ENCODE results near the gene IMMP2L. TPM values are rescaled to one million over a fixed set of nuclear protein-coding genes. Genes with fewer than 3 reads are reported as not detected.

Gene IMMP2L
- total and polyA plus RNA-seq, 4 experiments from 2014 or later, result 23.5 to 32.2 (median 29.5) TPM

GRCh38 chr7:111265394-111265793 lies 296.9 kb downstream of the IMMP2L start:
- intact Hi-C loops (cut with micrococcal nuclease), result no loop called here
- ChIA-PET POLR2A (ENCODE audit: partially characterized antibody) (no interaction called here), CTCF (ENCODE audit: partially characterized antibody) (no interaction called here)
- Mint-ChIP-seq H3K9me3 (no peaks in the 10 kb centered on the region), H3K36me3 (peaks cover 1 to 4% of the 10 kb centered on the region in 2 donors), H3K4me3 (no peak overlapping the region), H3K27ac (peak overlapping the region in 1 of 7 donors; percentile 5), H3K4me1 (peaks cover 0 to 2% (median 0%) of the 10 kb centered on the region in 4 donors), H3K27me3 (no peaks in the 10 kb centered on the region)
- Histone ChIP-seq H3K4me1 (ENCODE audit: insufficient read depth, low read length) (no peaks in the 10 kb centered on the region), H3K4me3 (ENCODE audit: low read length in 2 of 2) (no peak overlapping the region), H3K36me3 (ENCODE audit: insufficient read depth, low read length) (no peaks in the 10 kb centered on the region), H3K27ac (ENCODE audit: low read depth, low read length) (no peak overlapping the region), H3K9me3 (ENCODE audit: control insufficient read depth in 1 of 2, low read length in 2 of 2) (no peaks in the 10 kb centered on the region), H3K27me3 (ENCODE audit: insufficient read depth, low read length) (no peaks in the 10 kb centered on the region)
- no peak for DNase-seq

GRCh38 chr7:111264981-111265380 lies 297.3 kb downstream of the IMMP2L start:
- POLR2A ChIA-PET (ENCODE audit: partially characterized antibody), result no interaction called here
- H3K4me3 Mint-ChIP-seq, result no peak overlapping the region
- H3K27ac Mint-ChIP-seq, result no peak overlapping the region
- H3K9me3 Mint-ChIP-seq, result no peaks in the 10 kb centered on the region
- H3K9me3 ChIP-seq (ENCODE audit: control insufficient read depth in 1 of 2, low read length in 2 of 2), result no peaks in the 10 kb centered on the region
- no peak overlapping the region for H3K27ac ChIP-seq (ENCODE audit: low read depth, low read length)
- intact Hi-C loops (cut with micrococcal nuclease), result no loop called here
- no peak for DNase-seq
- H3K27me3 ChIP-seq (ENCODE audit: insufficient read depth, low read length), result no peaks in the 10 kb centered on the region
- CTCF ChIA-PET (ENCODE audit: partially characterized antibody), result no interaction called here
- peaks cover 0 to 2% (median 0%) of the 10 kb centered on the region in 4 donors for H3K4me1 Mint-ChIP-seq
- H3K36me3 ChIP-seq (ENCODE audit: insufficient read depth, low read length), result no peaks in the 10 kb centered on the region
- H3K4me3 ChIP-seq (ENCODE audit: low read length in 2 of 2), result no peak overlapping the region
- peaks cover 1 to 4% of the 10 kb centered on the region in 2 donors for H3K36me3 Mint-ChIP-seq
- no peaks in the 10 kb centered on the region for H3K27me3 Mint-ChIP-seq
- H3K4me1 ChIP-seq (ENCODE audit: insufficient read depth, low read length), result no peaks in the 10 kb centered on the region

DNA sequence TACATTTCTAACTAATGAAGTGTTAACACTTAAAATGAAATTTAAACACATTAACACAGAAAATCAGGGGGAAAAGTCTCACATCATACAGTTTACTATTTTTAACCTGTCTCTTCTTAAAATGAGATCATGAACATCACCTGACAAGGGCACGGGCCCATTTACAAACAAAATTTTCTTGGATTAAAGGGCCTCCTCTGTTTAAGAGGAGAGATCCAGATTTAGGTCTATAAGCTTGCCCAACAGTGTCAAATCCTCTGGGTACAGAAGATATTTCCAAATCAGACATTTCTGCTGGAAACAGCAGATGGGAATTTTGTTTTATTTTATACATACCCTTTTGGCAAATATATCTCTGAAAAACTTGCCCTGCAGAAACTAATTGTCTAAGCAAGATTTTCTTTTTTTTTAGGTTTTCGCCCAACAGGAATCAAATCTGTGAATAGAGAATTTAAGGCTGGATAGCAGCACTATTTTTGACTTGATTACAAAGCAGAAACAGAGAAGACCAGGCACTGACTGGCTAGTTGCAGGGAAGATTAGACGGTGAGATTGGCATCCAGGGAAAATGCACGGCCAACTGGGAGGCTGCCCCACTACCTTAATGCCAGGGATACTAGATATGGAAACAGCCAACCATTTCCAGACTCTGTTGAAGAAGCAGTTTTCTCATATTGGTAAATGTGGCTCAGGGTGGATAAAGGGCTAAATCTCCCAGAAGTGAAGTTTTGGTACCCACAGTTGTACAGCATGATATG lies 298.0 kb downstream of the IMMP2L start:
- H3K36me3 Mint-ChIP-seq, result peaks cover 1 to 4% of the 10 kb centered on the region in 2 donors
- H3K4me1 ChIP-seq (ENCODE audit: insufficient read depth, low read length), result no peaks in the 10 kb centered on the region
- no peak overlapping the region for H3K4me3 ChIP-seq (ENCODE audit: low read length in 2 of 2)
- POLR2A ChIA-PET (ENCODE audit: partially characterized antibody), result no interaction called here
- CTCF ChIA-PET (ENCODE audit: partially characterized antibody), result no interaction called here
- H3K4me3 Mint-ChIP-seq, result no peak overlapping the region
- no peaks in the 10 kb centered on the region for H3K27me3 Mint-ChIP-seq
- DNase-seq, result no peak
- intact Hi-C loops (cut with micrococcal nuclease), result no loop called here
- peaks cover 0 to 2% (median 0%) of the 10 kb centered on the region in 4 donors for H3K4me1 Mint-ChIP-seq
- no peaks in the 10 kb centered on the region for H3K9me3 ChIP-seq (ENCODE audit: control insufficient read depth in 1 of 2, low read length in 2 of 2)
- H3K9me3 Mint-ChIP-seq, result no peaks in the 10 kb centered on the region
- no peaks in the 10 kb centered on the region for H3K27me3 ChIP-seq (ENCODE audit: insufficient read depth, low read length)
- no peak overlapping the region for H3K27ac ChIP-seq (ENCODE audit: low read depth, low read length)
- no peak overlapping the region for H3K27ac Mint-ChIP-seq
- H3K36me3 ChIP-seq (ENCODE audit: insufficient read depth, low read length), result no peaks in the 10 kb centered on the region

DNA sequence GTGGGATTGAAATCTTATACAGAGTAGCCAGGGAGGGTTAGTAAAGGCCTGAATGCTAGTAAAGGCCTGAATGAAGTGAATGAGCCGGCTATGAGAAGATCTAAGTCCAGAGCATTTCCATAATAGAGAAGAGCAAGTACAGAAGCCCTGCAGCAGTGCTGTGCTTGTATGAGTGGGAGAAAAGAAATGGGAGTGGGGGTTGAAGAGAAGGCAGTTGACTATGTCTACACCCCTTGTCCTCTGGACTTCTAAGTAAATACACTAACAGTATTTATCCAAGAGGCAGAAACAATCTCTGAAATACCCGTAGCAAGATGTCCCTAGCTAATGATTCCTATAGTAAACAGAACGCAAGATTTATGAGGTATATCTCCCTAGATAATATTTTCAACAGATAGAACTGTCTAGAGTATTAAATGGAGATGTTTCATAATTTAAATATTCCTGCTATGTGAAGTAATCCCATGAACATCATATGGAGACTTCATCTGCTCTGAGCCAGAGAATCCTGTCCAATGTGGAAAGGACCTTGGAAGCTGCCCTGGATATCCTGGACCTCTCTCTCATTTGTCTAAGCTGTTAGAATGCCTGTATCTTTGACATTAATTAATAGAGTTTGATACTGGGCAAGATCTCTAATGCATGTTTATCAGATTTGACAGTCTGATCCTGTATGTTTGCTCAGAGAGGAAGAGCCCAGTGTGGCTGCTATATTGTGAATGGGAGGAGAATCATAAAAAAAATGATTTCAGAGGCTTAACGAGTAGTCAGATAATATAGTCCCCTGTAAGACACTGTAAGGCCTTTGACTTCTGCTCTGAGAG lies 299.8 kb downstream of the IMMP2L start:
- no peak overlapping the region for H3K27ac Mint-ChIP-seq
- Histone ChIP-seq H3K9me3 (ENCODE audit: control insufficient read depth in 1 of 2, low read length in 2 of 2) (no peaks in the 10 kb centered on the region), H3K36me3 (ENCODE audit: insufficient read depth, low read length) (no peaks in the 10 kb centered on the region), H3K27ac (ENCODE audit: low read depth, low read length) (no peak overlapping the region), H3K27me3 (ENCODE audit: insufficient read depth, low read length) (no peaks in the 10 kb centered on the region), H3K4me3 (ENCODE audit: low read length in 2 of 2) (no peak overlapping the region), H3K4me1 (ENCODE audit: insufficient read depth, low read length) (no peaks in the 10 kb centered on the region)
- ChIA-PET POLR2A (ENCODE audit: partially characterized antibody) (no interaction called here), CTCF (ENCODE audit: partially characterized antibody) (no interaction called here)
- H3K36me3 Mint-ChIP-seq, result peaks cover 1 to 4% of the 10 kb centered on the region in 2 donors
- no peaks in the 10 kb centered on the region for H3K27me3 Mint-ChIP-seq
- no peak overlapping the region for H3K4me3 Mint-ChIP-seq
- no peak for DNase-seq
- intact Hi-C loops (cut with micrococcal nuclease), result no loop called here
- no peaks in the 10 kb centered on the region for H3K9me3 Mint-ChIP-seq
- H3K4me1 Mint-ChIP-seq, result no peaks in the 10 kb centered on the region

- no peaks in the 10 kb centered on the region for H3K36me3 ChIP-seq (ENCODE audit: insufficient read depth, low read length)
- Mint-ChIP-seq H3K4me1 (no peaks in the 10 kb centered on the region), H3K36me3 (peaks cover under 1% of the 10 kb centered on the region in 2 donors), H3K27me3 (no peaks in the 10 kb centered on the region), H3K27ac (no peak overlapping the region), H3K4me3 (no peak overlapping the region), H3K9me3 (no peaks in the 10 kb centered on the region)
- no peak overlapping the region for H3K27ac ChIP-seq (ENCODE audit: low read depth, low read length)
- H3K27me3 ChIP-seq (ENCODE audit: insufficient read depth, low read length), result no peaks in the 10 kb centered on the region
- intact Hi-C loops (cut with micrococcal nuclease), result no loop called here
- CTCF ChIA-PET (ENCODE audit: partially characterized antibody), result no interaction called here
- H3K4me1 ChIP-seq (ENCODE audit: insufficient read depth, low read length), result no peaks in the 10 kb centered on the region
- DNase-seq, result no peak
- no peaks in the 10 kb centered on the region for H3K9me3 ChIP-seq (ENCODE audit: control insufficient read depth in 1 of 2, low read length in 2 of 2)
- H3K4me3 ChIP-seq (ENCODE audit: low read length in 2 of 2), result no peak overlapping the region
- POLR2A ChIA-PET (ENCODE audit: partially characterized antibody), result no interaction called here
These were observed 300.8 kb downstream of the IMMP2L start for GRCh38 chr7:111261496-111261895.

DNA sequence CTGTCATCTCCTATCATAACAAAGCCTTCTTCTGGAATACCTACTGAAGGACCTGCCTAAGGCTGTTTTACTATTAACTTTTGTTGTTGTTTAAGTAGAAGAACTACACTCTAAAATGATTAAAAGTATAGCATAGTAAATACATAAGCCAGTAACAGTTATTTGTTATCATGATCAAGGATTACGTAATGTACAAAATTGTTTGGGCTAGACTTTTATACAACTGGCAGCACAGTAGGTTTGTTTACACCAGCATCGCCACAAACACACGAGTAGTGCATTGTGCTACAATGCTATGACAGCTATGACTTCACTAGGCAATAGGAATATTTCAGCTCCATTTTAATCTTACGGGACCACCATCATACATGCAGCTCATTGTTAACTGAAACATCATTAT lies 302.3 kb downstream of the IMMP2L start:
- Histone ChIP-seq H3K27me3 (ENCODE audit: insufficient read depth, low read length) (no peaks in the 10 kb centered on the region), H3K4me1 (ENCODE audit: insufficient read depth, low read length) (no peaks in the 10 kb centered on the region), H3K27ac (ENCODE audit: low read depth, low read length) (no peak overlapping the region), H3K4me3 (ENCODE audit: low read length in 2 of 2) (no peak overlapping the region), H3K9me3 (ENCODE audit: control insufficient read depth in 1 of 2, low read length in 2 of 2) (no peaks in the 10 kb centered on the region), H3K36me3 (ENCODE audit: insufficient read depth, low read length) (no peaks in the 10 kb centered on the region)
- Mint-ChIP-seq H3K9me3 (no peaks in the 10 kb centered on the region), H3K4me3 (no peak overlapping the region), H3K27me3 (no peaks in the 10 kb centered on the region), H3K4me1 (no peaks in the 10 kb centered on the region), H3K36me3 (no peaks in the 10 kb centered on the region), H3K27ac (no peak overlapping the region)
- ChIA-PET POLR2A (ENCODE audit: partially characterized antibody) (no interaction called here), CTCF (ENCODE audit: partially characterized antibody) (no interaction called here)
- intact Hi-C loops (cut with micrococcal nuclease), result no loop called here
- no peak for DNase-seq

DNA sequence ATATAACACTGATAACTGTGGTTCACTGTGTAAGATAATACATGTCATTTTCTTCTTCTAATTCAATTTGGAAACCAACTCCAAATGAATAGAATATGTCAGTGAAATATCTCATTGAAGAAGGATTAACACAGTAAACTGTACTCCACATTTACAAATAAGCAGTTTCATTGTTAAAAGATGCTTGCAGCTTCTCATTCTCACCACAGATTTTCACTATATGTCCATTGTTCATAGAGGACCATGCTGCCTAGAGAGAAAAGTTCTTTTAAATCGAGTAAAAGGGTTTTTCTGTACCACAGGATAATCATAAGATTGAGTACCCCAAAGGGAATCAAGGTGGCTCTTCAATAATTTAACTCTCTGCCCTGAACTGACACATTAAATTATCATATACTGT lies 305.9 kb downstream of the IMMP2L start:
- H3K27ac Mint-ChIP-seq, result no peak overlapping the region
- Histone ChIP-seq H3K27me3 (ENCODE audit: insufficient read depth, low read length) (no peaks in the 10 kb centered on the region), H3K36me3 (ENCODE audit: insufficient read depth, low read length) (no peaks in the 10 kb centered on the region), H3K27ac (ENCODE audit: low read depth, low read length) (no peak overlapping the region), H3K4me3 (ENCODE audit: low read length in 2 of 2) (no peak overlapping the region), H3K9me3 (ENCODE audit: control insufficient read depth in 1 of 2, low read length in 2 of 2) (no peaks in the 10 kb centered on the region), H3K4me1 (ENCODE audit: insufficient read depth, low read length) (no peaks in the 10 kb centered on the region)
- ChIA-PET CTCF (ENCODE audit: partially characterized antibody) (no interaction called here), POLR2A (ENCODE audit: partially characterized antibody) (no interaction called here)
- intact Hi-C loops (cut with micrococcal nuclease), result no loop called here
- no peaks in the 10 kb centered on the region for H3K27me3 Mint-ChIP-seq
- peaks cover 10 to 17% of the 10 kb centered on the region in 2 donors for H3K36me3 Mint-ChIP-seq
- no peak overlapping the region for H3K4me3 Mint-ChIP-seq
- no peak for DNase-seq
- H3K9me3 Mint-ChIP-seq, result peaks cover 0 to 8% (median 3%) of the 10 kb centered on the region in 8 donors
- H3K4me1 Mint-ChIP-seq, result no peaks in the 10 kb centered on the region
